HL-60 (cell line): ENCODE measurements around the gene PIN1.
"Not testable (repeated sequence)": the region's sequence is repeated elsewhere in the genome, so short reads cannot be mapped to it uniquely, and the experiment has no call there.

Source experiments
- DNase-seq, 2 experiments: peaks; one replicate each; pipeline ENCODE4 v3.0.0-alpha.2; 2010 to 2020; ENCODE audit warnings: low read depth in 1 of 2, low spot score in 1 of 2
- H3K27ac ChIP-seq: fragments of 250-450 bp; sonication (Bioruptor Pico); replicated peaks from 2 replicates; pipeline ENCODE4 v1.5.1; 2020; ENCODE audit warnings: mild to moderate bottlenecking, moderate library complexity
- H3K27me3 ChIP-seq: fragments of 250-450 bp; sonication (Bioruptor Pico); 2 replicates; pipeline ENCODE4 v1.5.1; 2021; ENCODE audit warnings: mild to moderate bottlenecking, moderate library complexity; ENCODE audit not compliant: insufficient read depth, poor library complexity, severe bottlenecking
- H3K4me3 ChIP-seq: replicated peaks from 2 replicates; pipeline ENCODE4 v1.5.1; 2011; ENCODE audit warnings: mild to moderate bottlenecking, control low read depth, low read length; ENCODE audit not compliant: insufficient read depth
- GABPA ChIP-seq: IDR thresholded peaks from 2 replicates; pipeline ENCODE4 v1.6.1; 2012; ENCODE audit warnings: low read depth
- POLR2AphosphoS5 ChIP-seq: IDR thresholded peaks from 2 replicates; pipeline ENCODE4 v1.6.1; 2012; ENCODE audit warnings: low read depth
- SPI1 ChIP-seq: IDR thresholded peaks from 2 replicates; pipeline ENCODE4 v1.6.1; 2012; ENCODE audit warnings: low read depth, mild to moderate bottlenecking, borderline replicate concordance
- TF ChIP-seq, protein P1 (sequence below): IDR thresholded peaks from 2 replicates; pipeline ENCODE4 v1.6.1; 2012; ENCODE audit warnings: low read depth; ENCODE audit not compliant: insufficient replicate concordance
- TF ChIP-seq, protein P2 (sequence below): IDR thresholded peaks from one replicate; pipeline ENCODE4 v1.5.1; 2011; ENCODE audit warnings: low read length, control low read depth, inconsistent platforms; ENCODE audit not compliant: insufficient read depth

PIN1 gene

DNA sequence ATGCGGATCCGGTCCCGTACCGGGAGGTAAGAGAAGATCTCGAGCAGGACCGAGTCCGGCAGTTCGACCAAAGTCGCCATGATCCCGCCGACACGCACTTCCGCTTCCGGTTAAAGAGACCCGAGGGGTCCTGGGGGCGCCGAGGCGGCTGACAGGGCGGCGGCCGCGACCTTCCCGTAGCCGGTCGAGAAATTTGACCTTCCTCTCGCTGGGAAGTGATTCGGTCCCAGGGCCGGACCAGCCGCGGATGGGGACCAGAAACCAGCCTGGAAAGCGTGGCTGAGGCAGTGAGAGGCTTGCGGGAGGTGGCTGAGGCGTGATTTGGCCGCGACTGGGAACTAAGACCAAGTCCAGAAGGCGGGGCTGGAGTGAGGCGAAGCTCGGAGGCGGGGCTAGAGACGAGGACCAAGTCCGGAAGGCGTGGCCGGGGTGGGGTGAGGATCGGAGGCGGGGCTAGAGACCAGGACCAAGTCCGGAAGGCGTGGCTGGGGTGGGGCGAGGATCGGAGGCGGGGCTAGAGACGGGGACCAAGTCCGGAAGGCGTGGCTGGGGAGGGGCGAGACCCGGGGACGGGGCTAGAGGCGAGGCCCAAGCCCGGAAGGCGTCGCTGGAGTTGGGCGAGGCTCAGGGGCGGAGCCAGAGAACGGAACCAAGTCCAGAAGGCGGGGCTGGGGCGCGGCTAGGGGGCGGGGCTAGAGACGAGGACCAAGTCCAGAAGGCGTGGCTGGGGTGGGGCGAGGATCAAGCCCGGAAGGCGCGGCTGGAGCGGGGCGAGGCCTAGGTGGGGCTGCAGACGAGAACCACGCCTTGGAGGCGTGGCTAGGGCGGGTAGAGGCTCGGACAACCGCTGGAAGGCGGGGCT is 16.2 kb upstream of the PIN1 start, which contains the start of gene FBXL12:
FBXL12 (minus strand) TSS at position 346 of the 862 bp plus-strand sequence; CDS start at position 80, 266 bp downstream.
- peak; percentile 99 to 100 for DNase-seq
- Histone ChIP-seq H3K4me3 (peak within 1 kb of the TSS; percentile 100), H3K27me3 (no peaks in the 10 kb centered on the region), H3K27ac (peak within 1 kb of the TSS; percentile 94)
- peak; percentile 85 for TF ChIP-seq GABPA
- TF ChIP-seq, protein P1, sequence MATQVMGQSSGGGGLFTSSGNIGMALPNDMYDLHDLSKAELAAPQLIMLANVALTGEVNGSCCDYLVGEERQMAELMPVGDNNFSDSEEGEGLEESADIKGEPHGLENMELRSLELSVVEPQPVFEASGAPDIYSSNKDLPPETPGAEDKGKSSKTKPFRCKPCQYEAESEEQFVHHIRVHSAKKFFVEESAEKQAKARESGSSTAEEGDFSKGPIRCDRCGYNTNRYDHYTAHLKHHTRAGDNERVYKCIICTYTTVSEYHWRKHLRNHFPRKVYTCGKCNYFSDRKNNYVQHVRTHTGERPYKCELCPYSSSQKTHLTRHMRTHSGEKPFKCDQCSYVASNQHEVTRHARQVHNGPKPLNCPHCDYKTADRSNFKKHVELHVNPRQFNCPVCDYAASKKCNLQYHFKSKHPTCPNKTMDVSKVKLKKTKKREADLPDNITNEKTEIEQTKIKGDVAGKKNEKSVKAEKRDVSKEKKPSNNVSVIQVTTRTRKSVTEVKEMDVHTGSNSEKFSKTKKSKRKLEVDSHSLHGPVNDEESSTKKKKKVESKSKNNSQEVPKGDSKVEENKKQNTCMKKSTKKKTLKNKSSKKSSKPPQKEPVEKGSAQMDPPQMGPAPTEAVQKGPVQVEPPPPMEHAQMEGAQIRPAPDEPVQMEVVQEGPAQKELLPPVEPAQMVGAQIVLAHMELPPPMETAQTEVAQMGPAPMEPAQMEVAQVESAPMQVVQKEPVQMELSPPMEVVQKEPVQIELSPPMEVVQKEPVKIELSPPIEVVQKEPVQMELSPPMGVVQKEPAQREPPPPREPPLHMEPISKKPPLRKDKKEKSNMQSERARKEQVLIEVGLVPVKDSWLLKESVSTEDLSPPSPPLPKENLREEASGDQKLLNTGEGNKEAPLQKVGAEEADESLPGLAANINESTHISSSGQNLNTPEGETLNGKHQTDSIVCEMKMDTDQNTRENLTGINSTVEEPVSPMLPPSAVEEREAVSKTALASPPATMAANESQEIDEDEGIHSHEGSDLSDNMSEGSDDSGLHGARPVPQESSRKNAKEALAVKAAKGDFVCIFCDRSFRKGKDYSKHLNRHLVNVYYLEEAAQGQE, result peak; percentile 68
- TF ChIP-seq POLR2AphosphoS5, result peak; percentile 92
- peak; percentile 73; the same call in 1 of the 2 replicates for TF ChIP-seq SPI1
- TF ChIP-seq, protein P2, sequence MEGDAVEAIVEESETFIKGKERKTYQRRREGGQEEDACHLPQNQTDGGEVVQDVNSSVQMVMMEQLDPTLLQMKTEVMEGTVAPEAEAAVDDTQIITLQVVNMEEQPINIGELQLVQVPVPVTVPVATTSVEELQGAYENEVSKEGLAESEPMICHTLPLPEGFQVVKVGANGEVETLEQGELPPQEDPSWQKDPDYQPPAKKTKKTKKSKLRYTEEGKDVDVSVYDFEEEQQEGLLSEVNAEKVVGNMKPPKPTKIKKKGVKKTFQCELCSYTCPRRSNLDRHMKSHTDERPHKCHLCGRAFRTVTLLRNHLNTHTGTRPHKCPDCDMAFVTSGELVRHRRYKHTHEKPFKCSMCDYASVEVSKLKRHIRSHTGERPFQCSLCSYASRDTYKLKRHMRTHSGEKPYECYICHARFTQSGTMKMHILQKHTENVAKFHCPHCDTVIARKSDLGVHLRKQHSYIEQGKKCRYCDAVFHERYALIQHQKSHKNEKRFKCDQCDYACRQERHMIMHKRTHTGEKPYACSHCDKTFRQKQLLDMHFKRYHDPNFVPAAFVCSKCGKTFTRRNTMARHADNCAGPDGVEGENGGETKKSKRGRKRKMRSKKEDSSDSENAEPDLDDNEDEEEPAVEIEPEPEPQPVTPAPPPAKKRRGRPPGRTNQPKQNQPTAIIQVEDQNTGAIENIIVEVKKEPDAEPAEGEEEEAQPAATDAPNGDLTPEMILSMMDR, result no peak

DNA sequence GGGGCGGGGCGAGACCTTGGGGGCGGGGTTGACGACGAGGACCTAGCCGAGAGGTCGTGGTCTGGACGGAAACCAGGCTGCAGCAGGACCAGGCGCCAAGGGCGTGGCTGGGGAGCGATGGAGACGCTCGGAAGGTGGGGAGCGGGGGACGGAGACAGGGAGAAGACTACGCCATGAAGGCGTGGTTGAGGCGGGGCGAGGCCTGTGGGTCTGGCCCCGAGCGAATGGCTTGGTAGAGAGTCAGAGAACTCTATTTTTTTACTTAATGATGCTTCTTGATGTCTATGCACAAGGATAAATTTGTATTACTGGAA is 15.6 kb upstream of the PIN1 start:
- TF ChIP-seq POLR2AphosphoS5 (no peak), GABPA (no peak), SPI1 (no peak)
- TF ChIP-seq, protein P1, result no peak
- TF ChIP-seq, protein P2, result no peak
- Histone ChIP-seq H3K27me3 (no peaks in the 10 kb centered on the region), H3K27ac (0 out of 2 replicates have a peak overlapping the region, but pooled peaks have one; percentile 1), H3K4me3 (peak overlapping the region; percentile 39)
- DNase-seq, result no peak

DNA sequence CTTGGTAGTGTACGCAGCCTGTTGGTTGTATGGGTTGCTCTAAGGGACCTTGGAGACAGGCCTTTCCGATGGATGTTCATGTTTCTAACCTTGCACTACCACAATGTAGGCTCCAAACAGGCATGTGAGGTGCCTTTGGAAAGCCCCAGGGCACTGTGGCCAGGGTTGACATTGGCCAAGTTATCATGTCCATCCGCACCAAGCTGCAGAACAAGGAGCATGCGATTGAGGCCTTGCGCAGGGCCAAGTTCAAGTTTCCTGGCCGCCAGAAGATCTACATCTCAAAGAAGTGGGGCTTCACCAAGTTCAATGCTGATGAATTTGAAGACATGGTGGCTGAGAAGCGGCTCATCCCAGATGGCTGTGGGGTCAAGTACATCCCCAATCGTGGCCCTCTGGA is 15.1 kb upstream of the PIN1 start:
- 0 out of 2 replicates have a peak overlapping the region, but pooled peaks have one; percentile 1 for H3K27ac ChIP-seq
- not testable (repeated sequence) for H3K27me3 ChIP-seq, DNase-seq
- H3K4me3 ChIP-seq, result peak overlapping the region; percentile 39

DNA sequence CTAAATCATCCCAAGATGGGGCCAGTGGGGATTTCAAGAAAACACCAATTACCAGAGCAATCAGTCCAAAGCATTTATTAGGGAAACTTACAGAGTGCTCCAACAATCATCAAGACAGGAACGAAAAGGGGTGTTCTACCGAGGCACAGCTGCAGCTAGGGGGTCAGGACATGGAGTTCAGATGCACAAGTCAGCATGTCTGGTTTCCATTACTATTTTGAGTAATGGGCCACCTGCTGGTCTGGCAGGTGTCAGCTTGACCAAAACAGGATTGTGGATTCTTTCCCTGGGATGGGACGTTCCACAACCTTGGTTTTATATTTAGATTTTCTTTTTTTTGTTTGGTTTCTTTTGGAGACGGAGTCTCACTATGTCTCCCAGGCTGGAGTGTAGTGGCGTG is 11.3 kb upstream of the PIN1 start:
- H3K27ac ChIP-seq, result no peak overlapping the region
- no peaks in the 10 kb centered on the region for H3K27me3 ChIP-seq
- H3K4me3 ChIP-seq, result no peak overlapping the region
- TF ChIP-seq, protein P2, result no peak
- no peak for TF ChIP-seq POLR2AphosphoS5
- no peak for TF ChIP-seq SPI1
- no peak for DNase-seq
